ENCODE measurements around the gene ITGA7. TPM values are rescaled to one million over a fixed set of nuclear protein-coding genes. Genes with fewer than 3 reads are reported as not detected.
"Not testable (repeated sequence)": the region's sequence is repeated elsewhere in the genome, so short reads cannot be mapped to it uniquely, and the experiment has no call there.

Gene ITGA7
- total RNA-seq, 1 donor from 2014 or later: 1.3 TPM

DNA sequence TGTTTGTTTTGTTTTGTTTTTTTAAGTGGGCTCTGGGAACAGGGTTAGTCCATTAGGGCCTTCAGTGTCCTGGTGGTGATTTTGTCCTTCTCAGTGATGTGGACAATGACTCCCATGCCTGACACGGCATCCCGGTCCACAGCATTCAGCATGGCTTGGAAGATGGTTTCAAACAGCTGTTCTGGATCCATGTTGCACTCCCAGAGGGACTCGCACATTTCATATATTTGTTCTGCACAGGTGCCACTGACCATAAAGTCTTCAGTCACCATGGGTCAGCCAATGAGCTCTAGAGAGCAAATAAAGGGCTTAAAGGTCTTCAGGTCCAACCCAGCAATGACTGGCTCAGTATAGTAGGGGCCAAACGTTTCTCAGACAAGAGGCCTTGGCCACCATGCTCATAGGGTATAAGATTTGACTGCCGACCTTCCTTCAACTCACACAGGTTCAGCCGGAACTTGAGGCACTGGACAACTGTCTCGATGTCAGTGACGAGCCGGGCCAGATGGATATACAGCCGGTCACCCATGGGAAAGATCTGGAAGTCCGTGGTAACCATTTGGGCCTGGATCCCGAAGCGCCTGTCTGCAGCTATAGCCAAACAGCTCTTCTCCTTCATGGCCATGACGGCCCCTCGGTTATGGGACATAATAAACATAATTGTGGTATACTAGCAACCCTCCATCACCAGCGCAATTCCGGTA is 53.0 kb downstream of the ITGA7 start:
- intact Hi-C loops (cut with micrococcal nuclease): no loop called here

GRCh38 chr12:55653031-55653430 is 54.7 kb downstream of the ITGA7 start:
- intact Hi-C loops (cut with micrococcal nuclease): no loop called here

GRCh38 chr12:55652352-55652751 is 55.4 kb downstream of the ITGA7 start:
- intact Hi-C loops (cut with micrococcal nuclease): no loop called here

GRCh38 chr12:55651299-55651683 is 56.4 kb downstream of the ITGA7 start:
- intact Hi-C loops (cut with micrococcal nuclease): no loop called here

DNA sequence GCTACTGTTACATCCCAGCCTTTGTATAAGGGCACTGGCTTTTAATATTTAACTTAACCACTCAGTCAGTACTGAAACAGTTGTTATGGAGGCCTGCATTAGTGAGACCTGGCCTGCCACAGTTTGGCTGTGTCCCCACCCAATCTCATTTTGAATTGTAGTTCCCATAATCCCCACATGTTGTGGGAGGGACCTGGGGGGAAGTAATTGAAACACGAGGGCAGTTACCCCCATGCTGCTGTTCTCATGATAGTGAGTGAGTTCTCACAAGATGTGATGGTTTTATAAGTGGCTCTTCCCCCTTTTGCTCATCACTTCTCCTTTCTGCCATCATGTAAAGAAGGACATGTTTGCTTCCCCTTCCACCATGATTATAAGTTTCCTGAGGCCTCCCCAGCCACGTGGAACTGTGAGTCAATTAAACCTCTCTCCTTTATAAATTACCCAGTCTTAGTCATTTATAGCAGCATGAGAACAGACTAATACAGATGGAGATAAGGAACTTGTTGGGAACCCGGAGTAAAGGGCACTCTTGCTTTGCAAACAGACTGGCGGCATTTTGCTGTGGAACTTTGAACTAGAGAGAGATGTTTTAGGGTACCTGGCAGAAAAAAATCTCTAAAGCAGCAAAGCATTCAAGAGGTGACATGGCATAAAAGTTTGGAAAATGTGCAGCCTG is 56.9 kb downstream of the ITGA7 start:
- intact Hi-C loops (cut with micrococcal nuclease): not testable (repeated sequence)

GRCh38 chr12:55647027-55647426 is 60.7 kb downstream of the ITGA7 start:
- intact Hi-C loops (cut with micrococcal nuclease): loop anchor here (2.0 kb wide), 2 partner anchors 62 to 70 kb away; partner anchors contain the start of gene BLOC1S1

DNA sequence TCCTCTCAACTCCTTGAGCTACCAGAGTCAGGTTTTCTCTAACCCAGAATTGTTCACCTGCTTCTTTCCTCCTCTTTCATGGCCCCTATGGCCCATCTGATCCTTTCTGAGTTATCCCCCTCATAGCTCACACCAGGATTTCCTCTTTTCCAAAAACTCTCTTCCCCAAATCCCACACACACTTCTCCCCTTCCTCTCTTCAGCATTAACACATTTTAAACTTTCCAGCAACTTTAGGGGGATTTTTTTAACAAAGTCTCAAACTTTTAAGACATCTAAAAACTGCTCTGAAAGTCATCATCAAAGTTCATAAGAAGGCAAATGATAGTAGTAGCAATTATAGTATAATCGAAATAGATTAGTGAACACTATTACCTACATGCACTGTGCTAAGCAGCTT is 63.1 kb downstream of the ITGA7 start:
- intact Hi-C loops (cut with micrococcal nuclease): no loop called here

DNA sequence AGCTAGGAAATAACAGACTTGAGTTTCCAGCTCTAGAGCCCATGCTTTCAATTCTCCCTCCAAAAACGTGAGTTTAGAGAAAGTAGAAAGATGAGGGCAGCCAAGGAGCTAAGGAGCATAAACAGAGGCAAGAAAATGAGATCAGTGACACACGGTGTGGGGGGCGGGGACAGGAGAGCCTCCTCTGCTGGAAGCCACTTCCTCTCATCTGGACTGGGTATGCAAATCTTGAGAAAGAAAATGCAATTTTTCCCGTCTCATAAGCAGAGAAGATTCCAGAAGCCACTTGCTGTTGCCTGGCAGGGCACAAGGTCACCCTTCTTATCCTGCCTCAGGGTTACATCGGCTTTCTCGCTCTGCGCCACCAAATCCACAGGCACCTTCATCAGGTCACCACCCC is 65.0 kb downstream of the ITGA7 start:
- intact Hi-C loops (cut with micrococcal nuclease): no loop called here

- intact Hi-C loops (cut with micrococcal nuclease): no loop called here
Measured at GRCh38 chr12:55642267-55642666, 65.4 kb downstream of the ITGA7 start.

DNA sequence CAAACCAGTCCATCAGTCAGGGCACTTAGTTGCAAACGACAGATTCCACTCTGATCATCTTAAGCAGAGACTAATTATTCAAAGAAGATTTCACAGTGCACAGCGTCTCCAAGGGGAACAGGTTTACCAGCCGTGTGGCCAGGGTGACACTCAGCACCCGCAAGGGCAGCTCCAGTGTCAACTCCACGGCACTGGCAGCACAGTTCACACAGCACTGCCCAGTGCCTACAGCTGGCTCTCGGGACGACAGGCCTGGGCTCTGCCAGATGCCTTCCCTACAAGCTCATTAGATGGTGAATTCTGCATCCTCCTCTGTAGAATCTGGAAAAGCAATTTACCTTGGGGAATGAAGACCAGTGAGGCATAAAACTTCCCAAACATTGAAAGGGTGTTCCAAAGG is 66.1 kb downstream of the ITGA7 start:
- intact Hi-C loops (cut with micrococcal nuclease): no loop called here

GRCh38 chr12:55637467-55637866 is 70.2 kb downstream of the ITGA7 start:
- intact Hi-C loops (cut with micrococcal nuclease): no loop called here

- intact Hi-C loops (cut with micrococcal nuclease): no loop called here
Measured at GRCh38 chr12:55636853-55637252, 70.9 kb downstream of the ITGA7 start, which contains the start of gene OR10P1. OR10P1 (plus strand) TSS chr12:55636892; CDS start chr12:55636892, 0 bp downstream.

DNA sequence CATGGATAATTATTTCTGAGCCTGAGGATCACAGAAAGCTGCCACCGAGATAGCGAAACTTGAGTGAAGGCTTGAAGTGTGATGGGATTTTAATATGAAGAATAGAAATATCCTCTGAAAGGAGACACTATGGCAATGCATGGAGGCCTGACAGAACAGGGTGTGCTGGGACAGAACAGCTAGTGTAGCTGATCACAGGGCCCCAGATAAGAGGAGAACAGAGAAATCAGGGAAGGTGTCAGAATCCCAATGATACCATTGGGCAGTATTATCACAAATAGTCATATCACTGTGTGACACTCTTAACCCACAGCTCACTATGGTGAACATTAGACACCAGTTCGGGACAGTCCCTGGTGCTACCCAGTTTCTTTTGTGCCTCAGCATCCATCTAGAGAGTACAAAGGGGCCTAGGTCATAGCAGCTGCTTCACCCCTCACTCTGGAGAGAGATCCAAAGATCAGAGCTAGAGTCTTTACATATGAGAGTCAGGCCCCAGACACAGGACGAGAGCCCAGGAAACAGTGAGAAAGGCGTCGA is 71.5 kb downstream of the ITGA7 start:
- intact Hi-C loops (cut with micrococcal nuclease): no loop called here

Other genes starting within 250 kb of the ITGA7 start
- not detected in 2 replicates for gene OR6C70, start 237.8 kb downstream of the ITGA7 start, total RNA-seq
- gene OR6C68, start 215.5 kb downstream of the ITGA7 start, total RNA-seq: not detected in 2 replicates
- not detected in 2 replicates for gene OR6C4, start 158.3 kb downstream of the ITGA7 start, total RNA-seq
- gene OR2AP1, start 135.4 kb downstream of the ITGA7 start, total RNA-seq: not detected in 2 replicates
- gene OR10P1, start 71.0 kb downstream of the ITGA7 start, total RNA-seq: not detected in 2 replicates
- gene BLOC1S1, start 8.1 kb upstream of the ITGA7 start, total RNA-seq: 115 and 123 TPM in 2 replicates
- 14.6 and 16.2 TPM in 2 replicates for gene RDH5, start 12.5 kb upstream of the ITGA7 start, total RNA-seq
- gene CD63, start 21.1 kb upstream of the ITGA7 start, total RNA-seq: 164 and 172 TPM in 2 replicates
- 16.6 and 17.3 TPM in 2 replicates for gene GDF11, start 35.2 kb upstream of the ITGA7 start, total RNA-seq
- gene SARNP, start 109.8 kb upstream of the ITGA7 start, total RNA-seq: 69.9 and 72.7 TPM in 2 replicates
- 86.0 and 90.9 TPM in 2 replicates for gene ORMDL2, start 110.1 kb upstream of the ITGA7 start, total RNA-seq
- 37.8 and 38.4 TPM in 2 replicates for gene DNAJC14, start 121.7 kb upstream of the ITGA7 start, total RNA-seq
- 0.12 TPM in 1 of 2 replicates, not detected in the other for gene MMP19, start 135.0 kb upstream of the ITGA7 start, total RNA-seq
- 41.9 and 44.6 TPM in 2 replicates for gene PYM1, start 220.0 kb upstream of the ITGA7 start, total RNA-seq
- 575 and 579 TPM in 2 replicates for gene DGKA, start 223.3 kb upstream of the ITGA7 start, total RNA-seq